Endothelial cell of umbilical vein (primary cell): ENCODE results near the gene FLT4.

Source experiments
- EZH2 ChIP-seq: IDR thresholded peaks from 2 replicates; pipeline ENCODE4 v1.6.1; 2012; ENCODE audit warnings: borderline replicate concordance, low read depth, mild to moderate bottlenecking, moderate library complexity, low read length, inconsistent platforms; ENCODE audit not compliant: severe bottlenecking
- POLR2A ChIP-seq: IDR thresholded peaks from 2 replicates; pipeline ENCODE4 v1.6.1; 2012; ENCODE audit warnings: low read depth, mild to moderate bottlenecking, control low read depth, low read length
- POLR2AphosphoS5 ChIP-seq: IDR thresholded peaks from 2 replicates; pipeline ENCODE4 v1.6.1; 2012; ENCODE audit warnings: low read depth, mild to moderate bottlenecking, control low read depth, low read length, moderate library complexity; ENCODE audit not compliant: insufficient read depth
- TF ChIP-seq, protein P1 (sequence below), 2 donors: IDR thresholded peaks; 1 replicate in 1 of 2; 2 replicates in 1 of 2; pipeline ENCODE4 v1.5.1; 2011; ENCODE audit warnings: low read length in 2 of 2, mild to moderate bottlenecking in 2 of 2, moderate library complexity in 2 of 2, control low read depth in 1 of 2, inconsistent platforms in 1 of 2, low read depth in 1 of 2; ENCODE audit not compliant: insufficient read depth in 1 of 2; ENCODE audit errors: extremely low read depth in 1 of 2

DNA sequence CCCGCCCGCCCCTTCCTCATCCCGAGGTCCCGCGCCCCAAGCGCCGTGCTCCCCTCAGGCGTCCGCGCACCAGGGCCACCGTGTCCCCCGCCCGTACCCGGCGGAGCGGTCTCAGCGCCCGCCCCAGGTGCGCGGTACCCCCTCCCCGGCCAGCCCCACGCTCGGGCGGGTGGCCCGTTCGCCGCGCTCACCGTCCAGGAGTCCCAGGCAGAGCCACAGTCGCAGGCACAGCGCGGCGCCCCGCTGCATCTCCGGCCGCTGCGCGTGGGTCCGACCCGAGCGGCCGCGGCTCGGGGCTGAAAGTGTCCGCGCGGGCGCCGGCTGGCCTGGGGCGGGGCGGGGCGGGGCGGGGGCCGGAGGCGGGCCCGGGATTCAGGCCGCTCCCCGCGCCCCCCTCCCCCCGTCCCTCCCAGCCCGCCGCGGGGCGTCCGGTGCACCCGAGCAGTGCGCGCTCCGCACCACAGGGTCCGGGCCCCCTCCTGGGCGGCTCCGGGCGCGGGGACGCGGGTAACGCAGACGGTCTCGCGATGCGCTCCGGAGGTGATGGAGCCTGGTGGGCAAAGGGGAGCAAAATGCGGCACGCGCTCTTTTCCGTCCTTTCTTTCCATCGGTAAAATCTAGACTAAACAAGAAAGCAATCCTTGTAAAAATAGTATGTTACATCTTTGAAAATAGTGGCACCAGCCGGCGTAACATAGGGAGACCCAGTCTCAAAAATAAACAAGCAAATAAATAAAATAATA, at the start of gene FLT4:
- TF ChIP-seq POLR2AphosphoS5 (no peak), POLR2A (no peak), EZH2 (peak; percentile 58)
- TF ChIP-seq, protein P1, sequence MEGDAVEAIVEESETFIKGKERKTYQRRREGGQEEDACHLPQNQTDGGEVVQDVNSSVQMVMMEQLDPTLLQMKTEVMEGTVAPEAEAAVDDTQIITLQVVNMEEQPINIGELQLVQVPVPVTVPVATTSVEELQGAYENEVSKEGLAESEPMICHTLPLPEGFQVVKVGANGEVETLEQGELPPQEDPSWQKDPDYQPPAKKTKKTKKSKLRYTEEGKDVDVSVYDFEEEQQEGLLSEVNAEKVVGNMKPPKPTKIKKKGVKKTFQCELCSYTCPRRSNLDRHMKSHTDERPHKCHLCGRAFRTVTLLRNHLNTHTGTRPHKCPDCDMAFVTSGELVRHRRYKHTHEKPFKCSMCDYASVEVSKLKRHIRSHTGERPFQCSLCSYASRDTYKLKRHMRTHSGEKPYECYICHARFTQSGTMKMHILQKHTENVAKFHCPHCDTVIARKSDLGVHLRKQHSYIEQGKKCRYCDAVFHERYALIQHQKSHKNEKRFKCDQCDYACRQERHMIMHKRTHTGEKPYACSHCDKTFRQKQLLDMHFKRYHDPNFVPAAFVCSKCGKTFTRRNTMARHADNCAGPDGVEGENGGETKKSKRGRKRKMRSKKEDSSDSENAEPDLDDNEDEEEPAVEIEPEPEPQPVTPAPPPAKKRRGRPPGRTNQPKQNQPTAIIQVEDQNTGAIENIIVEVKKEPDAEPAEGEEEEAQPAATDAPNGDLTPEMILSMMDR (IDR thresholded peaks at IDR 0.05; ENCODE audit: extremely low read depth in 1 of 2, insufficient read depth in 1 of 2, low read depth in 1 of 2, low read length in 2 of 2) = no peak
